ENCODE results near the gene CDCA4.

CDCA4 gene

DNA sequence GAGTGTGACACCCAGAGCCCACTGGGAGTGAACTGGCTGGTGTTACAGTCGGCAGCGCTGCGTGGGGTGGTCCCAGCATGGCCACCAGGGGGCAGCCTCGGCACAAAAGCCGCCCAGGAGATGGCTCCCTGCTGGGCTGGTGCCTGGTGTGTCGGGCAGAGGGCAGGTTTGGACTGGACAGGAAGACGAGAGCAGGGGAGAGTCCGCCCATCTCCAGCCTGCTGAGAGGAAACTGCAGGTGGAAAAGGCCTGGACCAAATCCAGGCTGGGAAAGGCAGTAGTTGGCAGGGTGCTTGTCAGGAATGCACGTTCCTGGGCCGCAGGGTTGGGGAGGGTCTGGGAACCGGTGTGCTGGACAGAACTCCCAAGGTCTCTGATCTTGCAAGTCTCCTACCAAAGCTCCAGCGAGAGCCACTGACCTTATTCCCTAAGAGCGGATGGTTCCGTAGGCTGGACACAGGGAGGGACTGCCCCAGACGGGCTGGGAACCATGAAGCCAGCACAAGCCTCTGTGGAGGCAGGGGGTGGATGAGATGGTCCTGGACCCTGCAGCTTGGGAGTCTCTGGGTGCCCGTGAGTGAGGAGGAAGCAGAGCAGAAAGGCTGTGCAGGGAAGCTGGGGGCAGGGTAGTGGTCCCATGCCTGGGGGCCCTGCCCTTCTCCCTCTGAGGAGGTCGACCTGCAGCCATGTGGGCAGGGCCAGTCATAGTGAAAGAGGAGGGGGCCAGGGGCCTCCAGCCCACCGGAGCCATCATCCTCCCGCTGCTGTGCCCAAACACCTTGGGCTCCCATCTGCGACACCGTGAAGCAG is 44.5 kb downstream of the CDCA4 start:
- no peaks in the 10 kb centered on the region for H3K36me3 ChIP-seq (replicated peaks; ENCODE audit: low read depth, low read length)
- no peaks in the 10 kb centered on the region for H3K27me3 ChIP-seq (ENCODE audit: low read depth, low read length)
- H3K4me3 ChIP-seq (ENCODE audit: low read length), result peak overlapping the region; percentile 54
- no peak overlapping the region for H3K27ac ChIP-seq (ENCODE audit: low read length)
- no peak overlapping the region for H2AFZ ChIP-seq (ENCODE audit: low read depth, low read length)
- H3K79me2 ChIP-seq (ENCODE audit: low read length), result no peaks in the 10 kb centered on the region
- H3K4me2 ChIP-seq (ENCODE audit: low read length), result peak overlapping the region; percentile 58
- H4K20me1 ChIP-seq (ENCODE audit: insufficient read depth, low read length), result no peaks in the 10 kb centered on the region
- peaks cover 2% of the 10 kb centered on the region; the same call in 1 of the 2 replicates for H3K4me1 ChIP-seq (ENCODE audit: low read length)
- H3K9me3 ChIP-seq (ENCODE audit: insufficient read depth, low read length), result no peaks in the 10 kb centered on the region
- no peak for TF ChIP-seq EZH2phosphoT487 (IDR thresholded peaks at IDR 0.05; ENCODE audit: low read depth)
- TF ChIP-seq, protein P1, sequence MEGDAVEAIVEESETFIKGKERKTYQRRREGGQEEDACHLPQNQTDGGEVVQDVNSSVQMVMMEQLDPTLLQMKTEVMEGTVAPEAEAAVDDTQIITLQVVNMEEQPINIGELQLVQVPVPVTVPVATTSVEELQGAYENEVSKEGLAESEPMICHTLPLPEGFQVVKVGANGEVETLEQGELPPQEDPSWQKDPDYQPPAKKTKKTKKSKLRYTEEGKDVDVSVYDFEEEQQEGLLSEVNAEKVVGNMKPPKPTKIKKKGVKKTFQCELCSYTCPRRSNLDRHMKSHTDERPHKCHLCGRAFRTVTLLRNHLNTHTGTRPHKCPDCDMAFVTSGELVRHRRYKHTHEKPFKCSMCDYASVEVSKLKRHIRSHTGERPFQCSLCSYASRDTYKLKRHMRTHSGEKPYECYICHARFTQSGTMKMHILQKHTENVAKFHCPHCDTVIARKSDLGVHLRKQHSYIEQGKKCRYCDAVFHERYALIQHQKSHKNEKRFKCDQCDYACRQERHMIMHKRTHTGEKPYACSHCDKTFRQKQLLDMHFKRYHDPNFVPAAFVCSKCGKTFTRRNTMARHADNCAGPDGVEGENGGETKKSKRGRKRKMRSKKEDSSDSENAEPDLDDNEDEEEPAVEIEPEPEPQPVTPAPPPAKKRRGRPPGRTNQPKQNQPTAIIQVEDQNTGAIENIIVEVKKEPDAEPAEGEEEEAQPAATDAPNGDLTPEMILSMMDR (IDR thresholded peaks at IDR 0.05; ENCODE audit: low read depth, low read length), result peak; percentile 64
- peak overlapping the region; percentile 25; the same call in 1 of the 2 replicates for H3K9ac ChIP-seq (ENCODE audit: low read length)

DNA sequence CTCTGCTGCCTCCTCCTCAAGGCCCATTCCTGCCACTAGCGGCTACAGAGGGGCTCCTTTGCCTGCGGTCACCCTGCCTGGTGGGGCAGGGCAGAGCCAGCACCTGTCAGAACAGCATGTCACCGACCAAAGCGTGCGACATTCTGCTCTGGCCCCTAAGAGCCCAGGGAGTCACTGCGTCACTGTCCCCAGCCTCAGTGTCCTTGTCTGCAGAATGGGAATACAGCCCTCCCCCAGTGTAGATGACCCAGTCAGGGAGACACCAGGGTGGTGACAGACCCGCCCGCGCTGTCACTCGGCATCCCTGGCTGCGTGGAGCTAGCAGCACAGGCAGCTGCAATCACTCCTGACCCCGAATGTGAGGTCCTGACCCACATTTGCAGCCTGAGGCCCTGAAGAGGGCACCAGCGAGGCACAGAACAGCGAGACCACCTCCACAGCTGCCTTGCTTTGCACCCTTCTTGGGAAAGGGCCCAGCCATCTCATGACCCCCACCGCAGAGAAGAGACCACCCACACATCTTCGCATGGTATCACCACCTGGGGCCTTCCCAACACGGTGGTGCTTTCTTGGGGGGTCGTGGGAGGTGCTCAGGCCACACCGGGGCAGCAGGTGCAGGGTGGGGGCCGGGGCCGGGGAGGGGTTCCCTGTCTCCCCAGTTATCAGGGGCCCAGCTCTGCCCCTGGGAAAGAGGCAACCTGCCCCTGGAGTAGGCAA is 45.2 kb downstream of the CDCA4 start:
- Histone ChIP-seq H3K4me3 (ENCODE audit: low read length) (peak overlapping the region; percentile 54), H4K20me1 (ENCODE audit: insufficient read depth, low read length) (no peaks in the 10 kb centered on the region), H3K27ac (ENCODE audit: low read length) (no peak overlapping the region), H3K9me3 (ENCODE audit: insufficient read depth, low read length) (no peaks in the 10 kb centered on the region), H3K9ac (ENCODE audit: low read length) (peak overlapping the region; percentile 25; the same call in 1 of the 2 replicates), H3K4me1 (ENCODE audit: low read length) (peaks cover 2% of the 10 kb centered on the region; the same call in 1 of the 2 replicates), H2AFZ (ENCODE audit: low read depth, low read length) (no peak overlapping the region; the same call in 1 of the 2 replicates), H3K27me3 (ENCODE audit: low read depth, low read length) (no peaks in the 10 kb centered on the region), H3K79me2 (ENCODE audit: low read length) (no peaks in the 10 kb centered on the region), H3K4me2 (ENCODE audit: low read length) (peak overlapping the region; percentile 58), H3K36me3 (replicated peaks; ENCODE audit: low read depth, low read length) (no peaks in the 10 kb centered on the region)
- TF ChIP-seq, protein P1 (IDR thresholded peaks at IDR 0.05; ENCODE audit: low read depth, low read length), result no peak; the same call in none of the 2 replicates
- no peak for TF ChIP-seq EZH2phosphoT487 (IDR thresholded peaks at IDR 0.05; ENCODE audit: low read depth)

GRCh38 chr14:104974665-104975390 is 46.1 kb downstream of the CDCA4 start:
- TF ChIP-seq, protein P1 (IDR thresholded peaks at IDR 0.05; ENCODE audit: low read depth, low read length), result no peak
- TF ChIP-seq EZH2phosphoT487 (IDR thresholded peaks at IDR 0.05; ENCODE audit: low read depth), result no peak
- Histone ChIP-seq H3K27ac (ENCODE audit: low read length) (no peak overlapping the region), H3K9me3 (ENCODE audit: insufficient read depth, low read length) (no peaks in the 10 kb centered on the region), H3K4me2 (ENCODE audit: low read length) (no peak overlapping the region), H2AFZ (ENCODE audit: low read depth, low read length) (no peak overlapping the region), H4K20me1 (ENCODE audit: insufficient read depth, low read length) (no peaks in the 10 kb centered on the region), H3K4me3 (ENCODE audit: low read length) (no peak overlapping the region), H3K27me3 (ENCODE audit: low read depth, low read length) (no peaks in the 10 kb centered on the region), H3K79me2 (ENCODE audit: low read length) (no peaks in the 10 kb centered on the region), H3K9ac (ENCODE audit: low read length) (no peak overlapping the region), H3K36me3 (replicated peaks; ENCODE audit: low read depth, low read length) (no peaks in the 10 kb centered on the region), H3K4me1 (ENCODE audit: low read length) (peaks cover 2% of the 10 kb centered on the region; the same call in 1 of the 2 replicates)

Measured in OCI-LY3 (cell line).